ENCODE measurements around the gene CLCA2. TPM values are rescaled to one million over a fixed set of nuclear protein-coding genes. Genes with fewer than 3 reads are reported as not detected.

Gene CLCA2
- total and polyA plus RNA-seq, 2 of the 8 experiments (the other 6 are each of a cell fraction or from before 2014, with no cell fraction given) = not detected

GRCh38 chr1:86447198-86447790 lies 23.3 kb downstream of the CLCA2 start (continued):
- TF ChIP-seq CHD7 (IDR thresholded peaks at IDR 0.05; ENCODE audit: insufficient replicate concordance, low read length) = no peak
- no peak for TF ChIP-seq SIX5 (IDR thresholded peaks at IDR 0.05; ENCODE audit: low read depth, low read length)
- TF ChIP-seq EP300 (IDR thresholded peaks at IDR 0.05; ENCODE audit: borderline replicate concordance in 1 of 2, low read depth in 2 of 2, low read length in 2 of 2) = no peak
- no peak for TF ChIP-seq ATF3 (IDR thresholded peaks at IDR 0.05; ENCODE audit: insufficient read depth, low read depth, low read length)

Measured in H1 (cell line).